Measurements from ENCODE around the gene SNX8.

- TF ChIP-seq, protein P1, sequence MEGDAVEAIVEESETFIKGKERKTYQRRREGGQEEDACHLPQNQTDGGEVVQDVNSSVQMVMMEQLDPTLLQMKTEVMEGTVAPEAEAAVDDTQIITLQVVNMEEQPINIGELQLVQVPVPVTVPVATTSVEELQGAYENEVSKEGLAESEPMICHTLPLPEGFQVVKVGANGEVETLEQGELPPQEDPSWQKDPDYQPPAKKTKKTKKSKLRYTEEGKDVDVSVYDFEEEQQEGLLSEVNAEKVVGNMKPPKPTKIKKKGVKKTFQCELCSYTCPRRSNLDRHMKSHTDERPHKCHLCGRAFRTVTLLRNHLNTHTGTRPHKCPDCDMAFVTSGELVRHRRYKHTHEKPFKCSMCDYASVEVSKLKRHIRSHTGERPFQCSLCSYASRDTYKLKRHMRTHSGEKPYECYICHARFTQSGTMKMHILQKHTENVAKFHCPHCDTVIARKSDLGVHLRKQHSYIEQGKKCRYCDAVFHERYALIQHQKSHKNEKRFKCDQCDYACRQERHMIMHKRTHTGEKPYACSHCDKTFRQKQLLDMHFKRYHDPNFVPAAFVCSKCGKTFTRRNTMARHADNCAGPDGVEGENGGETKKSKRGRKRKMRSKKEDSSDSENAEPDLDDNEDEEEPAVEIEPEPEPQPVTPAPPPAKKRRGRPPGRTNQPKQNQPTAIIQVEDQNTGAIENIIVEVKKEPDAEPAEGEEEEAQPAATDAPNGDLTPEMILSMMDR (IDR thresholded peaks at IDR 0.05; ENCODE audit: borderline replicate concordance, extremely low read depth, low read length, poor library complexity, severe bottlenecking): no peak
- no peak for TF ChIP-seq EZH2 (IDR thresholded peaks at IDR 0.05; ENCODE audit: borderline replicate concordance, low read depth, low read length, severe bottlenecking)
These were observed 104.3 kb downstream of the SNX8 start for GRCh38 chr7:2209961-2210323.
